ENCODE measurements around the gene CENPM. TPM values are rescaled to one million over a fixed set of nuclear protein-coding genes. Genes with fewer than 3 reads are reported as not detected.

The CENPM gene
- total RNA-seq, 1 donor from 2014 or later: 6.9 TPM

- Mint-ChIP-seq H3K27me3 (ENCODE audit: unreplicated experiment) (no peaks in the 10 kb centered on the region), H3K9me3 (ENCODE audit: unreplicated experiment) (no peaks in the 10 kb centered on the region), H3K36me3 (ENCODE audit: unreplicated experiment) (peaks cover 26% of the 10 kb centered on the region), H3K4me1 (ENCODE audit: unreplicated experiment) (no peaks in the 10 kb centered on the region), H3K27ac (ENCODE audit: unreplicated experiment) (no peak overlapping the region), H3K4me3 (ENCODE audit: unreplicated experiment) (no peak overlapping the region)
- DNase-seq (ENCODE audit: extremely low spot score, unreplicated experiment): no peak
- TF ChIP-seq CTCF (IDR thresholded peaks at IDR 0.05): no peak
Measured at GRCh38 chr22:41899992-41900651, 46.8 kb downstream of the CENPM start.

DNA sequence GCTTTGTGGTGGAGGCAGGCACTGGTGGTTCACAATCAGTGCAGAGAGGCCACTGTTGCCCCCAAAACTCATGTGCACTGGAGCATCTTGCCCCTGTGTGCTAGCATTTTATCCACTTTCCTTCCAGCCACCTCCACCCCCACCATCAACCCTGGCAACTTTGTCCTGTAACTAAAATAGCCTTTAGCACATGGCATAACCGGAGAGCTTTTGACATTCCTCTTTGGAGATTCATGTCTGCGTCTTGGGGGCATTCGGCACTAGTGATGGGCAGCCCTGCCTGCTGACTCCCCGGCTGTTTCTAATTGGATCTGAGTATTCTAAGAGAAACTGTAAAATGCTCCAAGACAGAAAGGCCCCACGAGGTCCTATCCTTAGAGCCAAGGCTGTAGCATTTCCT is 47.8 kb downstream of the CENPM start:
- Mint-ChIP-seq H3K4me1 (ENCODE audit: unreplicated experiment) (no peaks in the 10 kb centered on the region), H3K36me3 (ENCODE audit: unreplicated experiment) (peaks cover 27% of the 10 kb centered on the region), H3K27me3 (ENCODE audit: unreplicated experiment) (no peaks in the 10 kb centered on the region), H3K9me3 (ENCODE audit: unreplicated experiment) (no peaks in the 10 kb centered on the region), H3K4me3 (ENCODE audit: unreplicated experiment) (no peak overlapping the region), H3K27ac (ENCODE audit: unreplicated experiment) (no peak overlapping the region)
- TF ChIP-seq CTCF (IDR thresholded peaks at IDR 0.05): no peak
- DNase-seq (ENCODE audit: extremely low spot score, unreplicated experiment): no peak

- no peaks in the 10 kb centered on the region for H3K27me3 Mint-ChIP-seq (ENCODE audit: unreplicated experiment)
- H3K4me3 Mint-ChIP-seq (ENCODE audit: unreplicated experiment): no peak overlapping the region
- no peak for DNase-seq (ENCODE audit: extremely low spot score, unreplicated experiment)
- H3K4me1 Mint-ChIP-seq (ENCODE audit: unreplicated experiment): no peaks in the 10 kb centered on the region
- peaks cover 26% of the 10 kb centered on the region for H3K36me3 Mint-ChIP-seq (ENCODE audit: unreplicated experiment)
- H3K9me3 Mint-ChIP-seq (ENCODE audit: unreplicated experiment): no peaks in the 10 kb centered on the region
- no peak overlapping the region for H3K27ac Mint-ChIP-seq (ENCODE audit: unreplicated experiment)
- no peak for TF ChIP-seq CTCF (IDR thresholded peaks at IDR 0.05)
Measured at GRCh38 chr22:41898645-41899044, 48.3 kb downstream of the CENPM start.

DNA sequence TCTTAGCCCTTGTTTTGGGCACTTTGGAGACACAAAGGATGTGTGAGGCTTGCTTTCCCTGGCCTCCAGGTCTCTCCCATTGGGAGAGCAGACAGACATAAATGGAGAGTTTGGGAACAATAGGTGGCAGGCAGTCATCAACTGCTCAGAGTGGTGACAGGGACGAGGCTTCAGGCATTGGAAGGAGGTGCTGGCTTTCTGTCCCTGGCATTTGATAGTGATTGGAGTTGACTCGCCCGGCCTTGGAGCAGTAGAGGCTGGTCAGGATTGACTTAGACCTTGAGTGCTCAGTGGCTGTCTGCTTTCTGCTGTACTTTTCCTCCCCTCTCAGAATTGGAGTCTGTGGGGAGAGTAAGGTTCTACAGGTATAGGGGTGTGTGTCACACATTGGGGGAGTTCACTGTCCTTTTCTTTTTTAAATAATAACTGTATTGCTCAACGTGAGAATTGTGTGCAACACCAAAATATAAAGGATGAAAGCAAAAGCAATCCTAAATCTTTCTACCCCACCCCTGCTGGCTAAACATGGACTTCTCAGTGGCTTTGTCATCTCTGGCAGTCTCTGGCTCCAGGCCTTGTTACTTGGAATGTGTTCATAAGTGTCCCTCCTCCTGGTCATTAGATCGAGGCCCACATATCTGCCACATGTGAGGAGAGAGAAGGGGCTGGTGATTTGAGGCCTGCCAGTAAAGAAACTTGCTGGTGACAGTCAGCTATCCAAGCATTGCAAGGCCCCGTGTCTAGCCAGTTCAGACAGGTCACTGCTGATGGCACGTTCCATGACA is 53.2 kb downstream of the CENPM start:
- TF ChIP-seq CTCF (IDR thresholded peaks at IDR 0.05): no peak
- Mint-ChIP-seq H3K36me3 (ENCODE audit: unreplicated experiment) (peaks cover 40% of the 10 kb centered on the region), H3K27ac (ENCODE audit: unreplicated experiment) (no peak overlapping the region), H3K9me3 (ENCODE audit: unreplicated experiment) (no peaks in the 10 kb centered on the region), H3K27me3 (ENCODE audit: unreplicated experiment) (no peaks in the 10 kb centered on the region), H3K4me1 (ENCODE audit: unreplicated experiment) (no peaks in the 10 kb centered on the region), H3K4me3 (ENCODE audit: unreplicated experiment) (no peak overlapping the region)
- no peak for DNase-seq (ENCODE audit: extremely low spot score, unreplicated experiment)

DNA sequence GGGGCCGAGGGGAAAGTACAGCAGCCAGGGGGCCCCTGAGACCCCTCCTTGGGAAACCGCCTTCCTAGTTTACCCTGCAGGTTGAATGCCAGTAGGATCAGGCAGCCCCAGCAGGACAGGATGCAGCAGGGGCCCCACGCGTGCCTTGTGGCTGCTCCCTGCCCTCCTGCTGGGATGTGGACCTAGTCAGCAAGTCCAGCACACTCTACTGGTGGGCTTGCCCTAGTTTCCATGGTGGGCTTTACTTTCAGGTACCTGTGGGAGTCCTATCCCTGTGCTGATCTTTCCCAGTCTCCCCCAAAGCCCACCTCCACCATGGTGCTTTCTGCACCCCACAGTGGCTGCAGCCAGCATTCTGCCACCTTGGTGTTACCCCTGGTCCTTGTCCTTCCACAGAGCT is 54.2 kb downstream of the CENPM start:
- Mint-ChIP-seq H3K36me3 (ENCODE audit: unreplicated experiment) (peaks cover 47% of the 10 kb centered on the region), H3K9me3 (ENCODE audit: unreplicated experiment) (no peaks in the 10 kb centered on the region), H3K4me1 (ENCODE audit: unreplicated experiment) (no peaks in the 10 kb centered on the region), H3K4me3 (ENCODE audit: unreplicated experiment) (no peak overlapping the region), H3K27me3 (ENCODE audit: unreplicated experiment) (no peaks in the 10 kb centered on the region), H3K27ac (ENCODE audit: unreplicated experiment) (no peak overlapping the region)
- no peak for TF ChIP-seq CTCF (IDR thresholded peaks at IDR 0.05)
- no peak for DNase-seq (ENCODE audit: extremely low spot score, unreplicated experiment)

All from osteocyte (in vitro differentiated cells).